HUDEP-2 (cell line): Measurements from ENCODE around the gene HSD3B1.
"Not testable (repeated sequence)": the region's sequence is repeated elsewhere in the genome, so short reads cannot be mapped to it uniquely, and the experiment has no call there.

Experiments
- DNase-seq, 76 experiments: peaks; one replicate each; lab custom pipeline; 2025; ENCODE audit not compliant: unreplicated experiment in 76 of 76; lab: John Stamatoyannopoulos, UW

Gene HSD3B1

GRCh38 chr1:119551218-119551617 is 44.2 kb downstream of the HSD3B1 start:
- no peak for DNase-seq

DNA sequence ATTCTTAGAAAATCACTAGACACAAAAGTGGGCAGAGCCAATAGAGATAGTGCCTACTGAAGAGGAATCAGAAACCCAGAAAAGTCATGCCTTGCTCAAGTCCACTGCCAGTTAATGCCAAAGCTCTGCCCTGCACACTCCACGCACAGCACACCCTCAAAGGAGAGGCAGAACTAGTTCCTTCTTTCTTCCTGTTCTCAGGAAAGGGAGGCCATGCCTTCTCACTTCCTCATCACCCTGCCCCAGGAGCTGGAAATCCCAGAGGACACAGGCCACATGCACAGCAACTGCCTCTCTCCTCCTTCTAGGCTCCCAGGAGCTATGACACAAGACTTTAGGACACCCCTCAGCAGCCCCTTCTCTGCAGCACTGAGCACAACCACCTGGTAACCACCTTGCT is 45.6 kb downstream of the HSD3B1 start:
- not testable (repeated sequence) for DNase-seq

DNA sequence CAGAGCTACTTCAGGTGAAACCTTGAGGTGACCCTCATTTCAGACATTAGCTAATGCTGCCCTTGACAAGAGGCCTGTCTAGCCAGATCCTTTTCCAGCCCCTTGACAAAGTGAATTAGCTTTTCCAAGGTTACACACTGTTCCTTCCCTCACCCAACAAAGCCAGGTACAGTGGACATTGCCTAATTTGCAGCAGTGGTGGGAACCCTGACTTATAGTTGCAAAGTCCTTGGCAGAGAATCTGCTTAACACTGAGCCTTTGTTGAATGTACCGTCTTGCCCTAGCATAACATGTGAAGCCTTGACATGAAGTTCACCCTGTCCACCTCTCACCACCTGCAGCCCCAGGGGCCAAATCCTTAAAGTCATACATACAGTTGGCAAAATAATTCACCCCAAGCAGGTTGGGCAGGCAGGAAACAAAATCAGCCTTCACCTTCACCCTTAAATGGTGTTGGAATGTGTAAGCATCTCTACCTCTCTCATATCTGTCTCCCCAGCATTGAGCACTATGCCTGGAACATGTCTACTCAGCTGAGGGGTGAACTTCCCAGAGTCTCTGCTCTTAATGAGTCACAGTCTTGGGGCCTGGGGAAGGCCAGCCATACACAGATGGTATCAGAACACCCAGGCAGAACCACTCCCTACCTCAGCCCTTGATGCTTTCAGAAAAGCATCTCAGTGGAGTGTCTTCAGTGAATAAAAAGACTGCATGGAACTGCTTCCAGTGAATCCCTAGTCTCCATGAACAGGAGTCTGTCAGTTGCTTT is 46.5 kb downstream of the HSD3B1 start:
- peak in 21 of 76 experiments; percentile 1 to 40 (median 13) for DNase-seq

DNA sequence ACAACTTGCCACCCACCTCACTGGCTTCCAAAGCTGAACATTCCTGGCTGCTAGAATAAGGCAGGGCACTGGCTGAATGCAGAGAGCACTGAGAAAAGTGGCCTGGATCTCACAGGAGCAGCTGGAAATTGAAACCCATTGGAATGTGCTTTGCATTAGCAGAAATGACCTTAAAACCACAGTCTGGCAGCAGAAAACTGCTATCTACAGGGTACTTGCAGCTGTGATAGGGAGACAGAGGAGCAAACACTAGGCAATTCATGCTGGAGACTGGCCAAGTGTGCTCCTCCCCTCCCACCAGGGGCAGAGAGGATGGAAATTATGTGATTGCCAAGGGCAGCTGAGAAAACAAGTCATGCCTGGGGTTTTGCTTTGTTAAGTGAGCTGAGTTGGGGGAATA is 47.2 kb downstream of the HSD3B1 start:
- peak in 56 of 76 experiments; percentile 2 to 76 (median 28) for DNase-seq

GRCh38 chr1:119556423-119556822 is 49.4 kb downstream of the HSD3B1 start:
- DNase-seq, result no peak

DNA sequence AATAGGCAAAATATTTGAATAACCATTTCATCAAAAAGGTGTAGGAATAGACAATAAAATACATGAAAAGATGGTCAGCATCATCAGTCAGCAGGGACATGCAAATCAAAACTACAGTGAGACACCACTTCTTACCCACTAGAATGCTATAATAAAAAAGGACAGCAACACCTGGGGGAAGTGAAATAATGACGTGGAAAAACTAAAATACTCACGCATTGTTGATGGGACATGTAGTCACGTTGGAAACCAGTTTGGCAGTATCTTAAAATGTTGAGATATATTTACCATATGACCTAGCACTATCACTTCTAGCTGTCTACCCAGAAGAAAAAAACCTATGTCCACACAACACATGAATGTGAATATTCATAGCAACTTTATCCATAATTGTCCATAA is 53.4 kb downstream of the HSD3B1 start:
- not testable (repeated sequence) for DNase-seq

DNA sequence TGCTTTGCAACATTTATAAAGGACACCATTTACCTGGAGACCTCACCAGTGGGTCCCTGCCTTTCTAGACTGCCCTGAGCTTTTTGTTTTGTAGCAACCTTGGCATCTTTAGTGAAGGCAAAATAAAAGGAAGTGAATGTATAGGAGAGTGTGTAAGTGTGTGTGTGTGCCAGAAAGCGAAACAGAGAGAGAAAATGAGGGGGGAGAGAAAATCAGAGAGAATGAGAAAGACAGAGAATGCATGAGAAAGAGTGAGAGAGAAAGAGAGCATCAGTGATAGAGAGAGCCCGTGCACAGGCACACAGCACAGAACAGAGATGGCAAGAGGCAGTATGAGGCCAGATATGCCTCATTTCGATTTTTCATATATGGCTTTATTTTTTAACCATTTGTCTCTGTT is 57.5 kb downstream of the HSD3B1 start:
- no peak for DNase-seq
